HepG2 (cell line): ENCODE results near the gene TPM2. TPM values are rescaled to one million over a fixed set of nuclear protein-coding genes. Genes with fewer than 3 reads are reported as not detected.

ENCODE experiments used
- DRAP1 ChIP-seq: IDR thresholded peaks from 2 replicates; pipeline ENCODE4 v1.6.1; 2016; ENCODE audit warnings: missing genetic modification reagents, missing compliant biosample characterization
- HNRNPL ChIP-seq: fragments of 200-400 bp; formaldehyde crosslinking; IDR thresholded peaks from 2 replicates; pipeline ENCODE4 v1.6.1; 2017; ENCODE audit warnings: mild to moderate bottlenecking, low read depth, low read length
- KAT8 ChIP-seq: IDR thresholded peaks from 2 replicates; pipeline ENCODE4 v1.6.1; 2016; ENCODE audit warnings: missing genetic modification reagents, missing compliant biosample characterization
- MEIS1 ChIP-seq: sonication (generic); formaldehyde crosslinking; IDR thresholded peaks from 2 replicates; pipeline ENCODE4 v1.9.0; 2021; ENCODE audit warnings: mild to moderate bottlenecking, missing genetic modification reagents, moderate library complexity, borderline replicate concordance
- RXRB ChIP-seq: IDR thresholded peaks from 2 replicates; pipeline ENCODE4 v1.6.1; 2016; ENCODE audit warnings: borderline replicate concordance, missing genetic modification reagents, missing compliant biosample characterization
- SALL1 ChIP-seq: sonication (generic); formaldehyde crosslinking; IDR thresholded peaks from 2 replicates; pipeline ENCODE4 v1.8.0; 2022; ENCODE audit warnings: mild to moderate bottlenecking, missing genetic modification reagents
- YEATS2 ChIP-seq: sonication (generic); formaldehyde crosslinking; IDR thresholded peaks from 2 replicates; pipeline ENCODE4 v1.4.0; 2020; ENCODE audit warnings: missing genetic modification reagents, borderline replicate concordance
- ZFP37 ChIP-seq: sonication (generic); formaldehyde crosslinking; IDR thresholded peaks from 2 replicates; pipeline ENCODE4 v1.4.0; 2020; ENCODE audit warnings: missing genetic modification reagents, borderline replicate concordance
- ZFX ChIP-seq: sonication (generic); formaldehyde crosslinking; IDR thresholded peaks from 2 replicates; pipeline ENCODE4 v1.4.0; 2020; ENCODE audit warnings: mild to moderate bottlenecking, low read depth, missing genetic modification reagents, moderate library complexity
- ZMYM3 ChIP-seq: sonication (generic); formaldehyde crosslinking; IDR thresholded peaks from 2 replicates; pipeline ENCODE4 v1.5.1; 2020; ENCODE audit warnings: mild to moderate bottlenecking, missing genetic modification reagents
- ZNF101 ChIP-seq: sonication (generic); formaldehyde crosslinking; IDR thresholded peaks from 2 replicates; pipeline ENCODE4 v1.4.0; 2020; ENCODE audit warnings: mild to moderate bottlenecking, low read depth, missing genetic modification reagents, borderline replicate concordance
- ZNF260 ChIP-seq: sonication (generic); formaldehyde crosslinking; IDR thresholded peaks from 2 replicates; pipeline ENCODE4 v1.4.0; 2020; ENCODE audit warnings: missing genetic modification reagents, low read depth, mild to moderate bottlenecking, borderline replicate concordance
- ZNF292 ChIP-seq: sonication (generic); formaldehyde crosslinking; IDR thresholded peaks from 2 replicates; pipeline ENCODE4 v1.8.1; 2022; ENCODE audit warnings: mild to moderate bottlenecking, low read depth, missing genetic modification reagents, borderline replicate concordance
- ZNF460 ChIP-seq: sonication (generic); formaldehyde crosslinking; IDR thresholded peaks from 2 replicates; pipeline ENCODE4 v1.5.1; 2020; ENCODE audit warnings: missing genetic modification reagents, mild to moderate bottlenecking, borderline replicate concordance
- ZNF569 ChIP-seq: sonication (generic); formaldehyde crosslinking; IDR thresholded peaks from 2 replicates; pipeline ENCODE4 v1.5.0; 2020; ENCODE audit warnings: mild to moderate bottlenecking, missing genetic modification reagents, moderate library complexity, borderline replicate concordance
- ZNF777 ChIP-seq: sonication (generic); formaldehyde crosslinking; IDR thresholded peaks from 2 replicates; pipeline ENCODE4 v1.4.0; 2020; ENCODE audit warnings: missing genetic modification reagents
- ZNF839 ChIP-seq: sonication (generic); formaldehyde crosslinking; IDR thresholded peaks from 2 replicates; pipeline ENCODE4 v1.4.0; 2020; ENCODE audit warnings: missing genetic modification reagents, mild to moderate bottlenecking, borderline replicate concordance
- ZSCAN29 ChIP-seq: sonication (generic); formaldehyde crosslinking; conservative IDR thresholded peaks from 2 replicates; pipeline ENCODE4 v1.4.0; 2020; ENCODE audit warnings: mild to moderate bottlenecking, missing genetic modification reagents
- polyA plus RNA-seq, 8 experiments: library from polyadenylated mRNA; depleted of rRNA in 3 of 8; stranded (reverse) in 7 of 8; unstranded in 1 of 8; fragments of >200 nt; fragmentation: Illumina TruSeq in 4 of 8; extraction: Trizol in 4 of 8; gene quantifications; 2 replicates each; pipeline versions ENCODE4 v1.2.1 to v1.2.3, GENCODE V29; 2011 to 2016; ENCODE audit warnings: low read depth in 4 of 8, missing spikeins in 1 of 8, mixed read lengths in 1 of 8; ENCODE audit not compliant: insufficient read depth in 1 of 8
- total RNA-seq, 5 experiments: library from RNA; depleted of rRNA; stranded (reverse); fragments of >200 nt; fragmentation: Illumina TruSeq; extraction: Trizol; gene quantifications; 2 replicates each; pipeline ENCODE4 v1.2.3, GENCODE V29; 2016; ENCODE audit warnings: low read depth in 1 of 5
- TF ChIP-seq, protein P1 (sequence below): IDR thresholded peaks from 2 replicates; pipeline ENCODE4 v1.6.1; 2016; ENCODE audit warnings: missing compliant biosample characterization, missing genetic modification reagents, borderline replicate concordance
- TF ChIP-seq, protein P2 (sequence below): sonication (generic); formaldehyde crosslinking; IDR thresholded peaks from 2 replicates; pipeline ENCODE4 v1.8.1; 2023; ENCODE audit warnings: missing genetic modification reagents, mild to moderate bottlenecking, borderline replicate concordance
- TF ChIP-seq, protein P3 (sequence below), 2 experiments: fragments of 450-650 bp in 1 of 2; sonication (generic) in 1 of 2; formaldehyde crosslinking; IDR thresholded peaks; 2 replicates each; pipeline versions ENCODE4 v1.5.0 to v1.8.0; 2020 to 2022; ENCODE audit warnings: mild to moderate bottlenecking in 1 of 2, missing genetic modification reagents in 1 of 2
- TF ChIP-seq, protein P4 (sequence below): sonication (generic); formaldehyde crosslinking; IDR thresholded peaks from 2 replicates; pipeline ENCODE4 v1.4.0; 2020; ENCODE audit warnings: missing genetic modification reagents
- TF ChIP-seq, protein P5 (sequence below): IDR thresholded peaks from 2 replicates; pipeline ENCODE4 v1.6.1; 2016

TPM2 gene
- total and polyA plus RNA-seq, 2 of the 13 experiments (the other 11 are each of a cell fraction or from before 2014, with no cell fraction given) = 3.1 to 10.7 TPM

- 0 out of 2 replicates have a peak, but pooled peaks have one; percentile 18 for TF ChIP-seq ZSCAN29 (CRISPR knock-in tag)
- TF ChIP-seq, protein P1, sequence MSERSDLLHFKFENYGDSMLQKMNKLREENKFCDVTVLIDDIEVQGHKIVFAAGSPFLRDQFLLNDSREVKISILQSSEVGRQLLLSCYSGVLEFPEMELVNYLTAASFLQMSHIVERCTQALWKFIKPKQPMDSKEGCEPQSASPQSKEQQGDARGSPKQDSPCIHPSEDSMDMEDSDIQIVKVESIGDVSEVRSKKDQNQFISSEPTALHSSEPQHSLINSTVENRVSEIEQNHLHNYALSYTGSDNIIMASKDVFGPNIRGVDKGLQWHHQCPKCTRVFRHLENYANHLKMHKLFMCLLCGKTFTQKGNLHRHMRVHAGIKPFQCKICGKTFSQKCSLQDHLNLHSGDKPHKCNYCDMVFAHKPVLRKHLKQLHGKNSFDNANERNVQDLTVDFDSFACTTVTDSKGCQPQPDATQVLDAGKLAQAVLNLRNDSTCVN (CRISPR knock-in tag) = no peak
- TF ChIP-seq, protein P2, sequence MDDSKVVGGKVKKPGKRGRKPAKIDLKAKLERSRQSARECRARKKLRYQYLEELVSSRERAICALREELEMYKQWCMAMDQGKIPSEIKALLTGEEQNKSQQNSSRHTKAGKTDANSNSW (CRISPR knock-in tag) = no peak
- TF ChIP-seq DRAP1 (CRISPR knock-in tag) = 0 out of 2 replicates have a peak, but pooled peaks have one; percentile 18
- no peak for TF ChIP-seq MEIS1
- TF ChIP-seq ZNF569 (CRISPR knock-in tag) = 0 out of 2 replicates have a peak, but pooled peaks have one; percentile 66
- peak; percentile 89 for TF ChIP-seq HNRNPL
- 0 out of 2 replicates have a peak, but pooled peaks have one; percentile 39 for TF ChIP-seq ZNF839 (CRISPR knock-in tag)
- TF ChIP-seq, protein P3, sequence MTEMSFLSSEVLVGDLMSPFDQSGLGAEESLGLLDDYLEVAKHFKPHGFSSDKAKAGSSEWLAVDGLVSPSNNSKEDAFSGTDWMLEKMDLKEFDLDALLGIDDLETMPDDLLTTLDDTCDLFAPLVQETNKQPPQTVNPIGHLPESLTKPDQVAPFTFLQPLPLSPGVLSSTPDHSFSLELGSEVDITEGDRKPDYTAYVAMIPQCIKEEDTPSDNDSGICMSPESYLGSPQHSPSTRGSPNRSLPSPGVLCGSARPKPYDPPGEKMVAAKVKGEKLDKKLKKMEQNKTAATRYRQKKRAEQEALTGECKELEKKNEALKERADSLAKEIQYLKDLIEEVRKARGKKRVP (CRISPR knock-in tag; IDR thresholded peaks at IDR 0.05) = no peak
- TF ChIP-seq ZNF460 (CRISPR knock-in tag) = no peak
- TF ChIP-seq ZNF101 (CRISPR knock-in tag) = no peak
- no peak for TF ChIP-seq ZNF260 (CRISPR knock-in tag)
- no peak for TF ChIP-seq KAT8 (CRISPR knock-in tag)
- TF ChIP-seq SALL1 (CRISPR knock-in tag) = peak; percentile 48; the same call in 1 of the 2 replicates
- TF ChIP-seq, protein P4, sequence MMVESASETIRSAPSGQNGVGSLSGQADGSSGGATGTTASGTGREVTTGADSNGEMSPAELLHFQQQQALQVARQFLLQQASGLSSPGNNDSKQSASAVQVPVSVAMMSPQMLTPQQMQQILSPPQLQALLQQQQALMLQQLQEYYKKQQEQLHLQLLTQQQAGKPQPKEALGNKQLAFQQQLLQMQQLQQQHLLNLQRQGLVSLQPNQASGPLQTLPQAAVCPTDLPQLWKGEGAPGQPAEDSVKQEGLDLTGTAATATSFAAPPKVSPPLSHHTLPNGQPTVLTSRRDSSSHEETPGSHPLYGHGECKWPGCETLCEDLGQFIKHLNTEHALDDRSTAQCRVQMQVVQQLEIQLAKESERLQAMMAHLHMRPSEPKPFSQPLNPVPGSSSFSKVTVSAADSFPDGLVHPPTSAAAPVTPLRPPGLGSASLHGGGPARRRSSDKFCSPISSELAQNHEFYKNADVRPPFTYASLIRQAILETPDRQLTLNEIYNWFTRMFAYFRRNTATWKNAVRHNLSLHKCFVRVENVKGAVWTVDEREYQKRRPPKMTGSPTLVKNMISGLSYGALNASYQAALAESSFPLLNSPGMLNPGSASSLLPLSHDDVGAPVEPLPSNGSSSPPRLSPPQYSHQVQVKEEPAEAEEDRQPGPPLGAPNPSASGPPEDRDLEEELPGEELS (CRISPR knock-in tag) = peak; percentile 13; the same call in 1 of the 2 replicates
- TF ChIP-seq ZNF292 (CRISPR knock-in tag) = peak; percentile 57
- TF ChIP-seq RXRB (CRISPR knock-in tag) = peak; percentile 27; the same call in 1 of the 2 replicates
- TF ChIP-seq YEATS2 = no peak
- no peak for TF ChIP-seq ZFP37 (CRISPR knock-in tag)
- TF ChIP-seq ZNF777 = no peak
- TF ChIP-seq, protein P5, sequence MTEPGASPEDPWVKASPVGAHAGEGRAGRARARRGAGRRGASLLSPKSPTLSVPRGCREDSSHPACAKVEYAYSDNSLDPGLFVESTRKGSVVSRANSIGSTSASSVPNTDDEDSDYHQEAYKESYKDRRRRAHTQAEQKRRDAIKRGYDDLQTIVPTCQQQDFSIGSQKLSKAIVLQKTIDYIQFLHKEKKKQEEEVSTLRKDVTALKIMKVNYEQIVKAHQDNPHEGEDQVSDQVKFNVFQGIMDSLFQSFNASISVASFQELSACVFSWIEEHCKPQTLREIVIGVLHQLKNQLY (CRISPR knock-in tag) = no peak
- TF ChIP-seq ZMYM3 = no peak; the same call in 1 of the 2 replicates
- peak; percentile 56 for TF ChIP-seq ZFX (CRISPR knock-in tag)
Measured at GRCh38 chr9:35673132-35674024, 16.3 kb downstream of the TPM2 start, which contains the start of gene CA9 (continued).
